22Rv1 (cell line): Measurements from ENCODE around the gene WASL.

Source experiments
- CTCF ChIP-seq: fragments of 450-650 bp; IDR thresholded peaks from 2 replicates; pipeline ENCODE4 v1.5.1; 2017; ENCODE audit warnings: mild to moderate bottlenecking
- ZFX ChIP-seq: fragments of 450-650 bp; IDR thresholded peaks from 2 replicates; pipeline ENCODE4 v1.6.1; 2017; ENCODE audit warnings: antibody characterized with exemption, borderline replicate concordance

DNA sequence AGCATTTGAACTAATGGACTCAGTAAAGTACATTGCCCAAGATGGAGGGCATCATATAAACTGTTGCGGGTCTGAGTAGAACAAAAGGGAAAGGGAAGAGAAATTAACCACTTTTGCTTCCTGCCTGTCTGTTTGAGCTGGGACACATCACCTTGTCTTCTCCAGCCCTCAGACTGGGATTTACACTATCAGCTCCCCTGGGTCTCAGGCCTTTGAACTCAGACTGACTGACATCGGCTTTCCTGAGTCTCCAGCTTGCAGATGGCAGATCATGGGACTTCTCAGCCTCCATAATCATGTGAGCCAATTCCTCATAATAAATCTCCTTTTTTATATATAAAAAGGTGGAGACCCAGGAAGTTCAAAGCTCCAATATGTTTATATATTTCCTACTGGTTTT lies 23.0 kb upstream of the WASL start:
- no peak for TF ChIP-seq CTCF
- no peak for TF ChIP-seq ZFX
